Lung (tissue), 12 donors: ENCODE measurements around the gene TREM1. TPM values are rescaled to one million over a fixed set of nuclear protein-coding genes. Genes with fewer than 3 reads are reported as not detected.

Experiments used
- ATAC-seq: fragments of 200-7000 bp; cut with Tn5 transposase; one replicate; pipeline ENCODE4 v1.9.1; 2020; ENCODE audit warnings: moderate number of reproducible peaks; ENCODE audit not compliant: insufficient read depth, low FRiP score
- DNase-seq, 3 donors: peaks; one replicate each; pipeline ENCODE4 v3.0.0-alpha.2; 2013 to 2017
- H3K27ac ChIP-seq, 2 donors: one replicate each; pipeline ENCODE4 v1.5.1; 2013; ENCODE audit warnings: mild to moderate bottlenecking in 2 of 2, moderate library complexity in 2 of 2, control low read depth in 1 of 2, inconsistent platforms in 1 of 2, low read depth in 1 of 2, low read length in 1 of 2
- H3K27me3 ChIP-seq, 3 donors: one replicate each; pipeline ENCODE4 v1.5.1; 2013; ENCODE audit warnings: low read length in 2 of 3; ENCODE audit not compliant: control insufficient read depth in 3 of 3, insufficient read depth in 3 of 3
- H3K36me3 ChIP-seq, 4 donors: one replicate each; pipeline ENCODE4 v1.5.1; 2013; ENCODE audit warnings: low read length in 4 of 4, mild to moderate bottlenecking in 1 of 4, moderate library complexity in 1 of 4; ENCODE audit not compliant: control insufficient read depth in 4 of 4, insufficient read depth in 4 of 4
- H3K4me1 ChIP-seq, 5 donors: one replicate each; pipeline ENCODE4 v1.5.1; 2013; ENCODE audit warnings: low read length in 5 of 5, mild to moderate bottlenecking in 2 of 5, moderate library complexity in 1 of 5; ENCODE audit not compliant: control insufficient read depth in 5 of 5, insufficient read depth in 5 of 5
- H3K4me3 ChIP-seq: one replicate; pipeline ENCODE4 v1.5.1; 2013; ENCODE audit warnings: mild to moderate bottlenecking, control low read depth, moderate library complexity
- H3K9ac ChIP-seq, 2 donors: one replicate each; pipeline ENCODE4 v1.5.1; 2013; ENCODE audit warnings: low read length in 2 of 2, control low read depth in 1 of 2; ENCODE audit not compliant: insufficient read depth in 1 of 2
- H3K9me3 ChIP-seq, 4 donors: one replicate each; pipeline ENCODE4 v1.5.1; 2013; ENCODE audit warnings: low read length in 3 of 4, mild to moderate bottlenecking in 1 of 4, moderate library complexity in 1 of 4; ENCODE audit not compliant: control insufficient read depth in 4 of 4, insufficient read depth in 3 of 4
- CTCF ChIP-seq: IDR thresholded peaks from 2 replicates; pipeline ENCODE4 v1.5.1; 2012; ENCODE audit warnings: mild to moderate bottlenecking; ENCODE audit errors: control extremely low read depth, extremely low read depth
- WGBS, 2 donors: extraction: QIAGEN DNeasy Blood & Tissue Kit; methylation state at CpG; one replicate each; pipeline ENCODE4 v1.1.7; 2013; 5-methylcytosine and 5-hydroxymethylcytosine counted together
- polyA plus RNA-seq, 2 donors: library from polyadenylated mRNA; stranded (reverse); fragments of 200-250 nt; gene quantifications; one replicate each; pipeline ENCODE4 v1.2.1, GENCODE V29; 2013
- total RNA-seq, 2 donors: library from RNA; depleted of rRNA in 1 of 2; stranded (reverse); fragments of >200 nt in 1 of 2; gene quantifications; one replicate each; pipeline ENCODE4 v1.2.1, GENCODE V29; 2014 to 2021
- donor health status: control.
- donor health status: control.
- donor health status: Bipolar disorder and iron deficiency.
- donor health status: healthy.
- donor health status: DM: yes; HTN: yes; CAD: no.

TREM1 gene
- total and polyA plus RNA-seq, 4 donors: 17.4 to 112 (median 82.6) TPM

DNA sequence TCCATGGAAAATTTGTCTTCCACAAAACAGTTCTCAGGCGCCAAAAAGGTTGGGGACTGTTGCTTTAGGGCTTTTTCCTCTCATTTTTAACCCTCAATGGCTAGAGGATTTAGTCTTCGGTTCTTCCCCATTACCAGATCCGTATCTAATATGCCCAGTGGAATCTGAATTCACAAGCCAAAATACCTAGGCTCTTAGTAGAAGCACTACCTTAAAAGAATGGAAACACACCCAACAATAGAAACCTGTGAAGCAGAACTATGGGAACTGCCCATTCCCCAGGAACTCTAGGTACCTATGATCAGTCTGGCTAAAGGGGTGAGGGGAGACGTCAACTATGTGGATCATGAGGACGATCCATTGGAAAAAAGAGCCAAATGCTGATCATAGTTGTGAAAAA, 55.2 kb downstream of the TREM1 start:
- ATAC-seq (no peak), DNase-seq (no peak)
- no peak overlapping the region for H3K4me3 ChIP-seq
- no peaks in the 10 kb centered on the region for H3K4me1 ChIP-seq
- H3K9ac ChIP-seq: no peak overlapping the region
- 55 to 96% methylated on average over 5 of the region's 5 CpGs for WGBS, 2 donors
- no peaks in the 10 kb centered on the region for H3K36me3 ChIP-seq
- no peak for TF ChIP-seq CTCF
- H3K27me3 ChIP-seq: peaks cover 0 to 5% (median 2%) of the 10 kb centered on the region in 3 donors
- H3K9me3 ChIP-seq: peaks cover 0 to 2% (median 0%) of the 10 kb centered on the region in 4 donors
- no peak overlapping the region for H3K27ac ChIP-seq

GRCh38 chr6:41229721-41230120, 56.8 kb downstream of the TREM1 start:
- DNase-seq (no peak), ATAC-seq (no peak)
- no peak overlapping the region for H3K9ac ChIP-seq
- no peaks in the 10 kb centered on the region for H3K4me1 ChIP-seq
- no peak for TF ChIP-seq CTCF
- H3K4me3 ChIP-seq: no peak overlapping the region
- WGBS, 2 donors: 89 to 98% methylated on average over 4 of the region's 4 CpGs
- peaks cover 0 to 7% (median 2%) of the 10 kb centered on the region in 3 donors for H3K27me3 ChIP-seq
- no peak overlapping the region for H3K27ac ChIP-seq
- H3K36me3 ChIP-seq: no peaks in the 10 kb centered on the region
- H3K9me3 ChIP-seq: peaks cover 0 to 2% (median 0%) of the 10 kb centered on the region in 4 donors

DNA sequence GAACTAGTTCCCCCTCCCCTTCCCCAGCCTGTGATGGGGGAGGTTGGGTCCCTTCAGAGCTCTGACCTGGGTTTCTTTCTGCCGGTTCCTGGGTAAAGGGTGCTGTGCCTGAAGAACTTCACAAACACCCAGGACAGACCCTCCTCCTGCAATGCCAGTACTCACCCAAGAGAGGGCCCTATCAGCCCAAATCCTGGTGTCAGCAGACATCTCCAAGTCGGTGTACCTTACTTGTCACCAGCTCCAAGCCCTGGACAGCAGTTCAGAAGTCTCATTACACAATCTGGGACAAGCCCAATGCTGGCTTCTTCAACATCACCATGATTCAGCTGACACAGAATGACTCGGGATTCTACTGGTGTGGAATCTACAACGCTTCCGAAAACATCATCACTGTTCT, 57.9 kb downstream of the TREM1 start:
- no peak for TF ChIP-seq CTCF
- Histone ChIP-seq H3K27me3 (peaks cover 0 to 7% (median 2%) of the 10 kb centered on the region in 3 donors), H3K36me3 (no peaks in the 10 kb centered on the region), H3K9ac (no peak overlapping the region), H3K9me3 (peaks cover 0 to 2% (median 0%) of the 10 kb centered on the region in 4 donors), H3K4me1 (no peaks in the 10 kb centered on the region), H3K4me3 (no peak overlapping the region), H3K27ac (no peak overlapping the region)
- DNase-seq (no peak), ATAC-seq (no peak)
- WGBS, 2 donors: 34 to 46% methylated on average over 5 of the region's 5 CpGs

DNA sequence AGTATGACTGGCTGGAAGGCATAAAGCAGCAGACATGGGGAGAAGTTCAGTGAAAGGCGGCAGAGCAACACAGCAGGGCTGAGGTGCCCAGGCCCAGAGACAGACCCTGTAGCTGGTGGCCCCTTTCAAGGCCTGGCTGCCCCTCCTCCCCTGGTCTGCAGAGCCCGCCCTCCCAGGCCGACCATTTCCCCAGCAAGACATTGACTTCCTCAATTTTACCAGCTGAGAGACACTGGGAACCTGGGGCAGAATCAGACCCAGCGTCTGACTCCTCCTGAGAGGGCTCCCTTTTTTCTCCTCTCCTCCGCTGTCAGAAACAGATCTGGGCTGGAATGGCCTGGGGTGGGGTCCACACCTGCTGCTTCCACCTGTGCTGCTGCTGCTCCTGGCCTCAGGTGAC, 58.4 kb downstream of the TREM1 start, which contains the start of gene TREML4:
TSS of gene TREML4 (plus strand) at position 254 of the 400 bp plus-strand sequence. CDS start at position 333, 79 bp downstream.
- ATAC-seq (no peak), DNase-seq (no peak)
- Histone ChIP-seq H3K4me1 (no peaks in the 10 kb centered on the region), H3K27me3 (peaks cover 0 to 5% (median 2%) of the 10 kb centered on the region in 3 donors), H3K27ac (no peak within 1 kb of the TSS), H3K36me3 (no peaks in the 10 kb centered on the region), H3K9ac (no peak within 1 kb of the TSS), H3K9me3 (peaks cover 0 to 2% (median 0%) of the 10 kb centered on the region in 4 donors), H3K4me3 (no peak within 1 kb of the TSS)
- 20 to 71% methylated on average over 5 of the region's 5 CpGs for WGBS, 2 donors
- TF ChIP-seq CTCF: no peak
